ENCODE measurements around the gene COBLL1.

COBLL1 gene

DNA sequence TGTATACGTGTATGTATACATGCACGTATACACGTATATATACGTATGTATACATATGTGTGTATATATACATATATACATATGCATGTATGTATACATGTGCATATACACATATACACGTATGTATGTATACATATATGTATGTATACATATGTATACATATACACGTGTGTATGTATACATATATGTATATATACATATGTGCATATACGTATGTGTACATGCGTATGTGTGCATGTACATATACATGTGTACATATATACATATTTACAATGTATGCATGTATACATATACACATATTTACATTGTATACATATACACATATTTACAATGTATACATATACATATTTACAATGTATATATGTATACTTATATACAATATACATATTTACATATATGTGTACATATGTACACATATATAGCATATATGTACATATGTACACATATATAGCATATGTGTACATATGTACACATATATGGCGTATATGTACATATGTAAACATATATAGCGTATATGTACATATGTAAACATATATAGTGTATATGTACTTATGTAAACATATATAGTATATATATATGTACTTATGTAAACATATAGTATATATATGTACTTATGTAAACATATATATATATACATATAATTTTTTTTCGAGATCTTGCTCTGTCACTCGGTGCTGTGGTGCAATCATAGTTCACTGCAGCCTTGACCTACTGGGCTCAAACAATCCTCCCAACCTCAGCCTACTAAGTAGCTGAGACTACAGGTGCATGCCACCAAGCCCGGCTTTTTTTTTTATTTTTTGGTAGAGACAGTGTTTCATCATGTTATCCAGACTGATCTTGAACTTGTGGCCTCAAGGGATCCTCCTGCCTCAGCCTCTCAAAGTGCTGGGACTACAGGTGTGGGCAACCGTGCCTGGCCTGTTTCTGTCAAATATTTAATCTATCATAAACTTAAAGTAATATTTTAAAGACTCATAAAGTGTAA, 23.2 kb downstream of the COBLL1 start:
- DNase-seq (ENCODE audit: low read depth, low spot score) = no peak

DNA sequence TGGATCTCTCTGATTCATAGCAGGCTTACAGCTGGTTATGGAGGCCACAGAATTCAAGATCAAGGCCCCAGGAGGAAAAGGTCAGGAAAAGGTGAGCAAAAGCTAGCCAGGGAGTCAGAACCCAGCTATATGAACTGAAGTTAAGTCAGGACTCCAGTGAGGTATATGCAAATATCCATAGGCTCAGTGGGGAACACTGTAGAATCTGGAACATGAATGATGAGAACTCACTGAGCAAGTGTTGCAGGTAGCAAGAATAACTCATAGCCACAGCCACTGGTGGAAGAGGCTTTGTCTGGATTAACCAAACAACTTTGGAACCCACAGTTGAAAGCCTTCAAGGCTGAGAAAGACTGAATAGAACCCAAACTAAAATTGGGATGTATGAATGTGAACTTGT, 24.7 kb downstream of the COBLL1 start:
- DNase-seq (ENCODE audit: low read depth, low spot score) = no peak

DNA sequence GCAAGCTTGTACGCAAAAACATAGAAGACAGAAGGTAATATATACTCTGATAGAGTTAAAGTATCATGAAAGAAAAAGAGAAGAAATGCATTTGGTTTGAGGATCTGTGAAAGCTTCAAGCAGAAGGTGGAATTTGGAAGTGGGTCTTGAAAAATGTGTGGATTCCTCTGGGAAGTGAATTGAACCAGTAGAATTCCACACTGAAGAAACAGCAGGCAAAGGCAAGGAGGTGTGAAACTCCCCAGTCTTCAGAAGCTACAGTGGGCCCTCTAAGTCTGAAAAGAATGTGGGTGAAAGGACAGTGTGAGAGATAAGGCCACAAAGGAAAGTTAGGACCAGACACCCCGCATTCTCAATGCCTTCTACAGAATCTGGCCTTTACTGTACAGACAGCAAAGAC, 25.6 kb downstream of the COBLL1 start:
- no peak for DNase-seq (ENCODE audit: low read depth, low spot score)

DNA sequence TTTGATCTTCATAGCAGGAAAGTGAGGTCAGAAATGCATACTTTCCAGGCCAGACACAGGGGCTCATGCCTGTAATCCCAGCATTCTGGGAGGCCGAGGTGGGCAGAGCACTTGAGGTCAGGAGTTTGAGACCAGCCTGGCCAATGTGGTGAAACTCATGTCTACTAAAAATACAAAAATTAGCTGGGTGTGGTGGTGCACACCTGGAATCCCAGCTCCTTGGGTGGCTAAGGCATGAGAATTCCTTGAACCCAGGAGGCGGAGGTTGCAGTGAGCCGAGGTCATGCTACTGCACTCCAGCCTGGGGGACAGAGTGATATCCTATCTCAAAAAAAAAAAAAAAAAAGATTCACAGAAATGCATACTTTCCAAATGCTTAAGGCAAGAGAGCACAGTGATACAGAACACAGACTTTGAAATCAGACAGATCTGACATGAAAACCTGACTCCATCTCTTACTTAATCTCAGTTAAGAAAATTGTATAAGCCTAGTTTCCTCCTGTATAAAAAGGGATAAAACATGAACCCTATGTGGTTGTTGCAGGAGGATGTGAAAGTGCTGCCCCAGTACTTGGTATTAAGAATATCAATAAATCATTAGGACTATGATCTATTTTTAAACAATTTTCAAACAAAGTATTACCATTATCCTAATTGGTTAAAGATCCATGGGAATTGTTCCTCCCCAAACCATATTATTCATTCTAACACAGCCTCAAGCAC, 26.4 kb downstream of the COBLL1 start:
- no peak for DNase-seq (ENCODE audit: low read depth, low spot score)

DNA sequence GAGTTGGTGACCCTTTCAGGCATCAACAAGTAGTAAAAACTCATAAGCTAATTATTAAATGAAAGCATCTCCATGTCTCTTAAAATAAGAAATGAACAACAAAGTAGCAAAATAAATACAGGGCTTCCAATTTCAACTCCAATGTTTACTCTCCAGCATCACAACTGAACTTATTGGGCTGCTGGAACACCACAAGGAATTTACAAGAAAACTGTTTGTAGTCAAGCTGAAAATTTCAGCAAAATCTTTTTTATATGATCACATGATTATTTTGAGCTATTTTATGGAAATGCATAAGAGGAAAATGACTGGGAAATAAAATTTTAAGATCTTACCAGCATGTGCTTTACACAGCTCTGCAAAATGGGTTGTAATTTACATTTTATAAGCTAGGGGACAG, 28.1 kb downstream of the COBLL1 start:
- DNase-seq (ENCODE audit: low read depth, low spot score) = no peak

DNA sequence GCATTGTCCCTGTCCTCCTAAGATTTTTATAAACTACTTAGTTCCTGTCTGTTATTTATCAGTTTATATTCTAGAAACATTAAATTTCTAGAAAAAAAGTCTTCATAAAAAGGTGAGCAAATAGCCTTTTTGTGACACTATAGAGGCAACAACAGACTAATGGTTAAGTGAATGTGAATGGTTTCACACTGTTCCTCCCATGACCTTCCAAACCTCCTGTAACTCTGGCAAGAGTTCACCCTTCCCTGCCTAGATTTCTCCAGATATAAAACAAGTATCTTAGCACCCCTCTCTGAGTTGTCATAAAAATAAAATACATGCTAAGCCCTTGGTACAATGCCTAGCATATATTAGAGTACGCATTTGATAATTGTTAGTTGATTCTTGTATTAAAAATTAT, 29.2 kb downstream of the COBLL1 start:
- DNase-seq (ENCODE audit: low read depth, low spot score) = no peak

DNA sequence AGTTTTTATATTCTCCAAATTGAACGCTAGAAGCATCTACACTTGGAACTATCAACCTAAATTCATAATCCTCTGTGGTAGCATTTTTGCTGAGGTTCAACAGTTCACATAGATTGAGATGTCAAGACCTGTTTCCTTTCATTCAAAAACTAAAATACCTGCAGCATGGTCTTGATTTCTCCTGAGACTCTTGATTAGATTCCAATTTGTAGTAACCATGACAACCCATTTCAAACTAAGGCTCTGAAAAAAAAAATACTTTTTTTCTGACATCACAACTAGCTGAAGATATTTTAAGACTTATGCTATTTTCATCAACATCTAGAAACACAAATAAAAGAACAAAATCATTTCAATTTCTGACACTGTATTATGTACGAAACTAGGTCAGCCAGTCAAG, 29.8 kb downstream of the COBLL1 start:
- DNase-seq (ENCODE audit: low read depth, low spot score) = no peak

DNA sequence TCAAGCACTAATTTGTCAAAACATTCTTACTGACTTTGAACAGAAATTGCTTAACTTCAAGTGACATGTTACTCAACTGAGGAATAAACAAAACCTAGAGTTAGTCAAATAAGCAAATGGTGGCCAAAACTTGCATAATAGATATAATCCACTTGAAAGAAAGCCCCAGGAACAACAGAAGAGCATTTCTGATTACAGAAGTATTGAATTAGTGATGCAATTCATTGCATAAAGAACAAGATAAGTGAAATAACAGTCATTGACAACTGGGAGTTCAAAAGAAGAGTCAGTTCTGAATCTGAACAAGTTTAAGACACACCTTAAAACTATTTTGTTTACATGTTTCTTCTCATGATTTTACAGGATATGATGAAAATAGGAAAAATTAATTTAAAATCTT, 30.8 kb downstream of the COBLL1 start:
- DNase-seq (ENCODE audit: low read depth, low spot score) = no peak

DNA sequence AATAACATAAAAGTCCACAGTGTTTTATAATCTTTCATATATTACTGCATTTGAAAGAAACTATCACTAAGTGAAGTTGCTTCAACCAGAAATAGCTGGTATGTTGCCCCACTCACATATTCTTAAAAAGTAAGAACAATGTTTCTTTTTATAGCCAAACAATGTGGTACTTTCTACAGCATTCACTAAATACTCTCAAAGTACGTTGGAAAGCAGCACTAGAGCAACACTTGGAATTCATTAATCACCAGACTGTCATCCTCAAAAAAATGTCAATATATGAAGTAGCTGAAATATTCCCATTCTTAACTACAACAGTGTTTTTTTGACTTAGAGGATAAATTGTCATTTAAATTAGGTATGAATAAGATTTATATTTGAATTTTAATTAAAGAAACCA, 32.8 kb downstream of the COBLL1 start:
- no peak for DNase-seq (ENCODE audit: low read depth, low spot score)

DNA sequence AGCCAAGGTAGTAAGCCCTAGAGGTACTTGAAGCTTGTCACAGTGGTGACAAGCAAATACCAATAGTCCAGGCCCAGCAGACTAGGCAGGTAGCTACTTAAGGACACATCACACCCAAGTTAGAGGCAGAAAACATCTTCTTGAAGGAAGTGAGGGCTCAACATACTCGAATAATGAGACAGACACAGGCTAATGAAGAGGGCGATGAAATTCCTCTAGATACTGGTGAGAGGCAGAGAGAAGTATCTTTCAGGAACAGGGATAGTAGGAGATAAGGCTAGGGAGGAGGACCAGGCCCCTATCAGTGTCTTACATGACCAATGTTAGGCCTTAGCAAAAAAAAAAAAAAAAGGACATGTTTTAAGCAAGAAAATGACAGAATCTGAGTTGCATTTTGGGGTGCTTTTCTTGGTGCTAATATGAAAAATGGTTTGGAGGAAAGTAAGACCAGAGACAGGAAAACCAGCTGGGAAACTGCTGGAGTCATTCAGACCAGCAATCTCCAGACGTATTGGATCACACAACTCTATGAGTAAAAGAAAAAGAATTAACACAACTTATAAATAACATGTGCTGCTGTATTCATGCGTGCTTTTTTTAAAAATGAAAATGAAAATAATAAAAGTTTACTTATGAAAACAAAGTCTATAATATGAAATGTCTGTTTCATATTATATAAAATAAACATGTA, 37.7 kb downstream of the COBLL1 start:
- DNase-seq (ENCODE audit: low read depth, low spot score) = no peak

DNA sequence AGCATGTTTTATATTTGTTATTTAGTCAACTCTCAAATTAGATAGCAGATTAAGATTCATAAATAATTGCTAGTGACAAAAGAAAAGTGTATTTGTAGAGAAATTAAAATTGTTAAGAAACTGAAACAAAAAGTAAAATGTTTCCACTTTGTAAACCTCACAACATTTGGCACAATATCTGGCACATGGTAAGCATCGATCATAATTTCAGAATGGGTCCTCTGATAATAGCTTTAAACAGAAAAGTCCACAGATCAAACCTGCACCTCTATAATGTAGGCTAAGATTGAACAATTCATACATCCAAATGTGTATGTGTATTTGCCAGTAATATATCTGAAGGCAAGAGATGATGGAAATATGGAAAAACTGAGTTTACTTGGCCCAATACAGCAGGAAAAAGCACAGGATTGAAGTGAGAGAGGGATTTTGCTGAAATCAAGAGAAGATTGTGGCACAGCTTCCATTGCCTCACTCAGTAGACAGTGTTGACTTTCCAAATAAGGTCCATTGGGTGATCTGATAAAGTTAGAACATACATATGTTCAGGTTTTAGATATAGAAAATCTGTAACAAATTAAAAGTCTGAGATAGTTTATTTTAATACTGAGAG, 39.4 kb downstream of the COBLL1 start:
- DNase-seq (ENCODE audit: low read depth, low spot score) = no peak

DNA sequence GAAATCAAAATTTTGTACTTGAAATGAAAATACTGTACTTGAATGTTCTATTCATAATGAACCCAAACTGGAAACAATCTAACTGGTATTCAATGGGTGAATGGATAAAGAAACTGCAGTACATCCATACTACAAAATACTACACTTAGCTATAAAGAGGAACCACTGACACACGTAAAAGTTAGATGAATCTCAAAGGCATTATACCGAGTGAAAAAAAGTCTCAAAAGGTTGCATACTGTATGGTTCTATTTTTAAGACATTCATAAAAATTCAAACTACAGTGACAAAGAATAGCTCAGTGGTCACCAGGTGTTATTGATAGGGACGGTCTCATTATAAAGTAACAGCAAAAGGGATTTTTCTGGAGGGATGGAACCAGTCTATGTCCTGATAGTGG, 41.1 kb downstream of the COBLL1 start:
- DNase-seq (ENCODE audit: low read depth, low spot score) = no peak

DNA sequence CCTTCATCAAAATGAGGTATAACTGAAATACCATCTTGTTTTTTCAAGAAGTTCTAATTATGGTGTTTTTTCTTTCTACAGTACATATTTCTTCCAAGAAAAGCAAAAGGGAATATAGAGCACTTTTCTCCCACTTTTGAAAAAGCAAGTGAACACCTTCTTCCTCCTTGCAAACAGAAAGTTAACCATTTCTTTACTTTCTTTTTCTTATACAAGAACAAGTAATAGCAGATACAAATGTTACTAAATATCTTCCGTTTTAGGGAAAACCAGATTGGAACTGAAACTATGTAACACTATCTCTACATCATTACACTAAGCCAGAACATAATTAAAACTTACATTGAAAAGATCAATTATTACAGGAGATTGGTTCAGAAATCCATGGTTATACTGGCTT, 44.0 kb downstream of the COBLL1 start:
- no peak for DNase-seq (ENCODE audit: low read depth, low spot score)

DNA sequence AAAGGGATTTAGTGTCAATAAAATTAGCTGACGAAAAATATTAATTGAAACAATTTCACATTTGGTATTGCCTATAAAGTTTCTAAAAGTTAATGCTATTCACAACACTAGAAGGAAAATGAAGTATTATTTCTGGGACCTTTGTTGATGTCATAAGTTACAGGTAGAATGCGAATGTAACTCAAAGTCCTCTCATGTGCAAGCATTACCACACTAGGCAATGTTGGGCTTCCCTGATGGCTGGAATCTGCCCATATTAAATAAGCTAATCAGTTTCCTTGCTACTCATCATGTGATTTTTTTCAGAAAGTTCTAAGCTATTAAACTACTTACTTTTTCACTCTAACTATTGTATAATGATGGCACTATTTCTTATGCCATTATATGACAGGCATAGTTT, 44.6 kb downstream of the COBLL1 start:
- DNase-seq (ENCODE audit: low read depth, low spot score) = no peak

DNA sequence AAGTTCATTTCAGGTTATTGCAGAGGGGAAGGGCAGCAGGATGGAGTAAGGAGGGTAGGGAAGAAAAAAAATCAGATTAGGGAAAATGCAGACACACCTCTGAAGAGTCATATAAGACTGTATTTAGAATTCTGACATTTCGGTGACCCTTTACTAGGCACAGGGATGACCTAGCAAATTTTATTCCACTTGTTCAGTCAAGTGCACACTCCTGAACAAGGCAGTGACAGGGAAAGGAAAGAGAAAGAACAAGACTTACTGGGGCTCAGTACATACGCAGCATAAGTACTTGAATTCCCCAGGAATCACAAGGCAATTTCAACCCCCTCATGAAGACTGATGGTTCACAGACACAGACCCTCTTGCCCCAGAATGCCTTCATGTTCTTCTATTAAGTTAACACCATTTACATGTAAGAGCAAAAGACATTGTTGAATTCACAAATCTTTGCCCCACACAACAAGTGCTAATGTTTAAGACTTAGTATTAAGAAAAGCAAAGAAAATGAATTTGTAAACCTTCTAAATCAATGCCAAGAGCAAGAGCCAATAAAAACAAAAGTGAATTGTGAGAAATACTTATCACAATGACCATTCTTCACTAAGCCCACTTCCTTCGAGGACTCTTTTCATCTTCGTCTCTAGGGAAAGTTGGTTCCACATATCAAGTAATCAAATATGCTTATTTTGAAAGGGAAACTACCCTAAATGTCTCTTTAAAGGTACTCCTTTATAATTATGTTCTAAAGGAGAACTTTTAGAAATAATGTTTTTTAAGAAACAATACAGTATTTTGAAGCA, 47.0 kb downstream of the COBLL1 start:
- DNase-seq (ENCODE audit: low read depth, low spot score) = no peak

DNA sequence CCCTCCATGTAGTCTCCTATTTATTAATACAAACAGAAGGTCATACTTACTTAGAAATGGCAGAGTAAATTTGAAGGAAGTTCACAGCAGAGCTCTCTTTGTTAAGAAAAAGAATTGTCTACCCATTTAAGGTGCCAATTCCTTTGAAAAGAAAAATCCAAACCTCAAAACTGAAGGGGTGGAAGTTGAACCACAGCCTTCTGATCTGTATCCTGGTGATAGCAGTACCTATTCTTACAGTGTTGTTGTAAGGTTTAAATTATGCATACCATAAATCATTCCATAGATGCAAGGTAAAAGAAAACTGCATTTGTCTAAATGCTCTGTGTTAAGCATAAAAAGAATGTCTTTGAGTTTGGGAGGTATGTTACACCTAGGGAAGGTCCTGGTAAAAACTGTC, 47.6 kb downstream of the COBLL1 start:
- DNase-seq (ENCODE audit: low read depth, low spot score) = no peak

DNA sequence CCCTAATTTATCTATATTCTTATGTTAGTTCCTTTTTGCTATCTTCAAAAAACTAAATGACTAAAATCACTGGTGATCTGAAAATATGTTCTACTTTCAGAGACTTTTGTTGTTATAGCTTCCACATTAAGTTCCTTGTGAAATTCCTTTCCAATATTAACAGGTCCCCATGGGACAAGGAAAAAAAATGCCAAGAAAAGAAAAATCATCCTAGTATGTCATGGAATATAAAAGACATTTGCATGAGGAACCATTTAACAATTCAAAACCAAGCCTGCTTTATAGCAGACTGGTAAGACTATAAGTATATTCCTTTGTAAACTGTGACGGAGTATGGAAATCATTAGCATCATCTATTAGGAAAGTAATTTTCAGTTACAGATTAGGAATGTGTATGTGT, 48.1 kb downstream of the COBLL1 start:
- no peak for DNase-seq (ENCODE audit: low read depth, low spot score)

DNA sequence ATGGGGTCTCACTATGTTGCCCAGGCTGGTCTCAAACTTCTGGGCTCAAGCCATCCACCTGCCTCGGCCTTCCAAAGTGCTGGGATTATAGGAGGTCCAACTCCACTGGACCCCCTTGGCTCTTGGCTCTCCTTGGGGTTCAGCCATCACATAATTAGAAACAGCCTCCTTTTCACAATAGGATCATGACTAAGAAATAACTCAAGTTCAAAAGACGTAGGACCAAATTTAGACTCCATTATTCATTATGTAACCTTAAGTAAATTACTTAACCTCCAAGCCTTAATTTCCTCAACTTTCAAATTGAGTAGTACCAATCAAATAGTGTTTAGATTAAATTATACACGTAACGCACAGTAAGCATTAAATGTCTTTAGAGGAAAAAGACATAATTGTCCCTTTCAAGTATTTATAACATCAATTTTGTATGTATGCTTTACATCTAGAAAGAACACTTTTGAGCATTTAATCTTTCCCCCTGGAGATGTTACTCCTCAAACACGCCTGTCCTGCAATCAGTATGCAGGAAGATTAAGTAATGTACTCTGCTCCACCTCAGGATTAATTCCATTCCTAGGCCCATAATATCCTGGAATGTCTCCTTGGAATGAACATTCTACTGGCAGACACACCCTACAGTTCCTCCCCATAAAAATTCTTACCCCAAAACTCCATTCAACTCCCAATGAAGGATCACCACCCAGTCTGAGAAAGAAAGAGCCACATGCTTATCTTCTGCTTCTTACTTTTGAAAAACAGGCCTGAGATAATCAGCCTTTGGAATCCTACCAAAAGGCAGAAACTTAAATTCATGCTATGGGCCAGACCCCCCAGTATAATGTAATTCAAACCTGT, 49.1 kb downstream of the COBLL1 start:
- no peak for DNase-seq (ENCODE audit: low read depth, low spot score)

DNA sequence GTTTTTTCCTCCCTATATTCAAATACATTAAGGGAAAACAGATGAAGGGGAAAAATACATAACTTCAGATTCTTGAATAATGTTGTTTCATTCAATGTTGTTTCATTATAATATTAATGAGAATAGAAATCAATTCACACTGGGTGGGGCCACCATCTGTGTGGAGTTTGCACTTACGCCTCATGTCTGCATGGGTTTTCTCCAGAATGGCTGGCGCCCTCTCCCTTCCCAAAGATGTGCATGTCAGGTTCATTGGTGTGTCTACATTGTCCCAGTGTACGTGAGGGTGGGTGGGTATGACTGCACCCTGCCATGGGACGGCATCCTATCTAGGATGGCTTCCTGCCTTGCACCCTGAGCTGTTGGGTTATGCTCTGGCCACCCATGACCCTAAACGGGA, 51.7 kb downstream of the COBLL1 start:
- no peak for DNase-seq (ENCODE audit: low read depth, low spot score)

DNA sequence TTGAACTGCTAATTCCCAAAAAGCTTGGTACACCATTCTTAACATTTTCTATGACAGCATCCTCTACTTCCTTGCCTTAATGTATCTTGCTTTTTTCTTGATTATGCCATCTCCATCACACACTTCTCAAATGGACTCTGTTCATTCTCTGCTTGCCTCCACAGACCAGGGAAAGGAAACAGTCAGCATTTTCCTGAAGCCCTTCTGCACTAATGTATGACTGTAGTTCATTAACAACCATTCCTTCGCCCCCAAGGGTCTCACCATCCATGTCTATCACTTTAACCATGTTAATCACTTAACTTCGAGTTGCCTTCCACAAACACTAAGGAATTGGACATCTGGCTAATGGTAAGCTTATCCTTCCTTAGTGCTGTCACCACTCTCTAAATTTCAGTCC, 54.8 kb downstream of the COBLL1 start:
- DNase-seq (ENCODE audit: low read depth, low spot score) = no peak

All from activated CD4-positive, CD25-positive, alpha-beta regulatory T cell treated with anti-CD3 and anti-CD28 coated beads, Interleukin-2, amount 50 U/mL, for 16 hours (primary cell).